Measurements from ENCODE around the gene OPCML. TPM values are rescaled to one million over a fixed set of nuclear protein-coding genes. Genes with fewer than 3 reads are reported as not detected.

OPCML gene
- total and polyA plus RNA-seq, 2 of the 13 experiments (the other 11 are each of a cell fraction or from before 2014, with no cell fraction given): not detected

GRCh38 chr11:133064152-133064877 is 468.0 kb downstream of the OPCML start (continued):
- TF ChIP-seq TBX3 (IDR thresholded peaks at IDR 0.05; ENCODE audit: borderline replicate concordance) (no peak), ZNF451 (CRISPR knock-in tag; IDR thresholded peaks at IDR 0.05) (no peak)

GRCh38 chr11:133058501-133058900 is 473.8 kb downstream of the OPCML start:
- H3K4me3 ChIP-seq (replicated peaks in 1 of 3; ENCODE audit: insufficient read depth in 1 of 3, low read depth in 2 of 3, low read length in 3 of 3): no peak overlapping the region
- H3K79me2 ChIP-seq (ENCODE audit: insufficient read depth, low read length): no peaks in the 10 kb centered on the region
- ATAC-seq (no peak), DNase-seq (ENCODE audit: low spot score) (no peak), FAIRE-seq (no peak)
- POLR2A ChIA-PET: no interaction called here
- intact Hi-C loops (cut with micrococcal nuclease; ENCODE audit: unreplicated experiment) (no loop called here), in situ Hi-C loops (cut with HindIII; ENCODE audit: extremely low pct_ligation_motif_present, low pct_unique_long_range_greater_than_20kb) (loop anchor here (25.0 kb wide), 3 partner anchors 946 to 1371 kb away; no protein-coding TSS in a partner anchor)
- H3K27ac ChIP-seq (ENCODE audit: extremely low read length, insufficient read depth, low read length): no peak overlapping the region
- peaks cover 0 to 8% of the 10 kb centered on the region in 2 experiments; a peak in 1 of 5 replicates for H3K27me3 ChIP-seq (ENCODE audit: control insufficient read depth in 1 of 2, insufficient read depth in 2 of 2, low read length in 2 of 2)
- no peaks in the 10 kb centered on the region for H4K20me1 ChIP-seq (ENCODE audit: insufficient read depth, low read length)
- no peaks in the 10 kb centered on the region for H3K4me1 ChIP-seq (ENCODE audit: insufficient read depth, low read length)
- CTCF ChIA-PET (ENCODE audit: low intra/inter-chr PET ratio, low total read pairs): no interaction called here
- peaks cover 4% of the 10 kb centered on the region; the same call in 1 of the 2 replicates for H3K9me3 ChIP-seq (ENCODE audit: low read length)
- no TSS peak for BruUV-seq (replicated peaks)
- no peak overlapping the region for H3K9ac ChIP-seq (ENCODE audit: insufficient read depth, low read depth, low read length)
- no peak overlapping the region for H2AFZ ChIP-seq (ENCODE audit: low read length)
- no peaks in the 10 kb centered on the region for H3K36me3 ChIP-seq (replicated peaks in 1 of 2; ENCODE audit: control insufficient read depth in 1 of 2, insufficient read depth in 2 of 2, low read length in 2 of 2)
- 4% methylated on average over 5 of the region's 8 CpGs for WGBS (ENCODE audit: low lambda C conversion rate)
- no peak overlapping the region for H3K4me2 ChIP-seq (ENCODE audit: low read depth, low read length)
- no peak for TF ChIP-seq KLF9 (CRISPR knock-in tag; IDR thresholded peaks at IDR 0.05; ENCODE audit: low read depth)
- TF ChIP-seq ERF (CRISPR knock-in tag; IDR thresholded peaks at IDR 0.05): no peak
- no peak for TF ChIP-seq SRSF9 (IDR thresholded peaks at IDR 0.05; ENCODE audit: borderline replicate concordance, insufficient read depth, low read depth, low read length, poor library complexity, severe bottlenecking)
- TF ChIP-seq HIC2 (CRISPR knock-in tag; IDR thresholded peaks at IDR 0.05; ENCODE audit: low read depth): no peak
- TF ChIP-seq ARHGAP35 (CRISPR knock-in tag; IDR thresholded peaks at IDR 0.05; ENCODE audit: borderline replicate concordance): no peak
- no peak for TF ChIP-seq ZNF580 (CRISPR knock-in tag; IDR thresholded peaks at IDR 0.05; ENCODE audit: borderline replicate concordance, low read depth)
- TF ChIP-seq ARID3A (IDR thresholded peaks at IDR 0.05; ENCODE audit: low read depth, low read length): no peak
- no peak for TF ChIP-seq HNF1B (CRISPR knock-in tag; IDR thresholded peaks at IDR 0.05)
- no peak for TF ChIP-seq MIER3 (CRISPR knock-in tag; IDR thresholded peaks at IDR 0.05; ENCODE audit: borderline replicate concordance)
- TF ChIP-seq ZNF124 (CRISPR knock-in tag; IDR thresholded peaks at IDR 0.05): no peak
- TF ChIP-seq EED (CRISPR knock-in tag; IDR thresholded peaks at IDR 0.05): no peak
- TF ChIP-seq PAWR (CRISPR knock-in tag; IDR thresholded peaks at IDR 0.05; ENCODE audit: borderline replicate concordance): no peak
- no peak for TF ChIP-seq ZNF232 (CRISPR knock-in tag; IDR thresholded peaks at IDR 0.05; ENCODE audit: borderline replicate concordance)
- TF ChIP-seq HOXA5 (CRISPR knock-in tag; IDR thresholded peaks at IDR 0.05): no peak
- TF ChIP-seq ATRX (CRISPR knock-in tag; IDR thresholded peaks at IDR 0.05; ENCODE audit: borderline replicate concordance): no peak
- no peak for TF ChIP-seq NR2C2 (CRISPR knock-in tag; IDR thresholded peaks at IDR 0.05; ENCODE audit: borderline replicate concordance)

Data from HepG2 (cell line).